ENCODE results near the gene GIMAP5.

GIMAP5 gene

GRCh38 chr7:150742286-150742968 lies 5.2 kb downstream of the GIMAP5 start:
- no peak for TF ChIP-seq CTCF (conservative IDR thresholded peaks at IDR 0.05; ENCODE audit: low read length)
- no peak for DNase-seq (ENCODE audit: low read depth)
- H3K4me3 ChIP-seq (ENCODE audit: low read length): no peak overlapping the region

- DNase-seq (ENCODE audit: low read depth): no peak
- no peak for TF ChIP-seq CTCF (conservative IDR thresholded peaks at IDR 0.05; ENCODE audit: low read length)
- no peak overlapping the region for H3K4me3 ChIP-seq (ENCODE audit: low read length)
These were observed 6.9 kb downstream of the GIMAP5 start for GRCh38 chr7:150744041-150744656.

- no peak overlapping the region for H3K4me3 ChIP-seq (ENCODE audit: low read length)
- no peak for TF ChIP-seq CTCF (conservative IDR thresholded peaks at IDR 0.05; ENCODE audit: low read length)
- no peak for DNase-seq (ENCODE audit: low read depth)
These were observed 7.9 kb downstream of the GIMAP5 start for GRCh38 chr7:150745086-150745485.

- H3K4me3 ChIP-seq (ENCODE audit: low read length): no peak overlapping the region
- TF ChIP-seq CTCF (conservative IDR thresholded peaks at IDR 0.05; ENCODE audit: low read length): no peak
- no peak for DNase-seq (ENCODE audit: low read depth)
These were observed 8.7 kb downstream of the GIMAP5 start for GRCh38 chr7:150745876-150746275.

- TF ChIP-seq CTCF (conservative IDR thresholded peaks at IDR 0.05; ENCODE audit: low read length): no peak
- no peak for DNase-seq (ENCODE audit: low read depth)
- no peak overlapping the region for H3K4me3 ChIP-seq (ENCODE audit: low read length)
These were observed 9.7 kb downstream of the GIMAP5 start for GRCh38 chr7:150746921-150747320.

- no peak for TF ChIP-seq CTCF (conservative IDR thresholded peaks at IDR 0.05; ENCODE audit: low read length)
- DNase-seq (ENCODE audit: low read depth): no peak
- H3K4me3 ChIP-seq (ENCODE audit: low read length): no peak overlapping the region
These were observed 11.2 kb downstream of the GIMAP5 start for GRCh38 chr7:150748376-150748775.

GRCh38 chr7:150751702-150752101 lies 14.5 kb downstream of the GIMAP5 start:
- DNase-seq (ENCODE audit: low read depth): no peak
- H3K4me3 ChIP-seq (ENCODE audit: low read length): no peak overlapping the region
- TF ChIP-seq CTCF (conservative IDR thresholded peaks at IDR 0.05; ENCODE audit: low read length): no peak
